ENCODE results near the gene DYNAP. TPM values are rescaled to one million over a fixed set of nuclear protein-coding genes. Genes with fewer than 3 reads are reported as not detected.

DYNAP gene
- total and polyA plus RNA-seq, 2 experiments from 2014 or later: 0.13 to 0.28 TPM

DNA sequence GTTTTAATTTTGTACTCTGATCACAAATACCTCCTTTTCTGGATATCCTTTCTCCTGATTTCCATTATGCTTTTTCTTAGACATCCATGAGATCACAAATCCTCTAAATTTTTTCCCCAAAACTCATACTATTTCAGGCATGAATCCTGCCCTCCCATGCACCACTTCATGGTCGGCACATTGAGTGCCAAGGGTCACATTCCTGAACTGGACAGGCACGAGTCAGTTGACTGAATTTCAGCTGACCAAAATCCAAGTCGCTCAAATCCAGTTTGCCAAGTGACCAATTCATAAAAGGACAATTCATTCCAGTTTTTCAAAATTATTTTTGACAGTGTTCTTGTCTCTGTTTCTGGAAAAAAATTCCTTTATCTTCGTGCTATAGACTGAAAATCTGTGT lies 22.1 kb downstream of the DYNAP start:
- H3K4me1 ChIP-seq (ENCODE audit: insufficient read depth): peaks cover 19% of the 10 kb centered on the region
- H3K4me2 ChIP-seq: no peak overlapping the region
- H3K4me3 ChIP-seq: no peak overlapping the region
- H4K20me1 ChIP-seq (replicated peaks; ENCODE audit: insufficient read depth): no peaks in the 10 kb centered on the region
- Mint-ChIP-seq H3K9me3 (peaks cover 6% of the 10 kb centered on the region; the same call in 2 of the 3 replicates), H3K27me3 (ENCODE audit: insufficient read depth, low read depth, poor library complexity) (peaks cover 1% of the 10 kb centered on the region), H3K27ac (no peak overlapping the region), H3K36me3 (ENCODE audit: low read depth) (peaks cover 13% of the 10 kb centered on the region), H3K4me1 (peaks cover 21% of the 10 kb centered on the region; the same call in 2 of the 3 replicates), H3K4me3 (no peak overlapping the region)
- H2AFZ ChIP-seq: no peak overlapping the region
- ATAC-seq (no peak), DNase-seq (ENCODE audit: low spot score) (no peak)
- H3K27ac ChIP-seq (ENCODE audit: low read depth): no peak overlapping the region
- no peaks in the 10 kb centered on the region for H3F3A ChIP-seq (replicated peaks; ENCODE audit: low read depth)
- no peaks in the 10 kb centered on the region for H3K27me3 ChIP-seq (ENCODE audit: insufficient read depth)
- no peaks in the 10 kb centered on the region for H3K79me2 ChIP-seq (replicated peaks; ENCODE audit: insufficient read depth)
- H3K36me3 ChIP-seq (ENCODE audit: insufficient read depth): no peaks in the 10 kb centered on the region; the same call in 1 of the 2 replicates
- TF ChIP-seq ZNF114 (CRISPR knock-in tag; IDR thresholded peaks at IDR 0.05) (no peak), REST (IDR thresholded peaks at IDR 0.05; ENCODE audit: unreplicated experiment) (no peak), EZH2phosphoT487 (IDR thresholded peaks at IDR 0.05; ENCODE audit: unreplicated experiment) (no peak), JUNB (IDR thresholded peaks at IDR 0.05; ENCODE audit: unreplicated experiment) (no peak), CTCF (conservative IDR thresholded peaks at IDR 0.05; ENCODE audit: low read depth in 2 of 2) (no peak), ZNF331 (CRISPR knock-in tag; IDR thresholded peaks at IDR 0.05; ENCODE audit: low read depth) (no peak), STAT1 (IDR thresholded peaks at IDR 0.05; ENCODE audit: unreplicated experiment) (no peak), POLR2AphosphoS5 (IDR thresholded peaks at IDR 0.05; ENCODE audit: low read depth) (no peak), CREB1 (CRISPR knock-in tag; IDR thresholded peaks at IDR 0.05; ENCODE audit: low read depth) (no peak), NANOG (IDR thresholded peaks at IDR 0.05; ENCODE audit: borderline replicate concordance) (no peak), EZH2 (IDR thresholded peaks at IDR 0.05; ENCODE audit: low read depth, unreplicated experiment) (no peak)
- TF ChIP-seq, protein P1, sequence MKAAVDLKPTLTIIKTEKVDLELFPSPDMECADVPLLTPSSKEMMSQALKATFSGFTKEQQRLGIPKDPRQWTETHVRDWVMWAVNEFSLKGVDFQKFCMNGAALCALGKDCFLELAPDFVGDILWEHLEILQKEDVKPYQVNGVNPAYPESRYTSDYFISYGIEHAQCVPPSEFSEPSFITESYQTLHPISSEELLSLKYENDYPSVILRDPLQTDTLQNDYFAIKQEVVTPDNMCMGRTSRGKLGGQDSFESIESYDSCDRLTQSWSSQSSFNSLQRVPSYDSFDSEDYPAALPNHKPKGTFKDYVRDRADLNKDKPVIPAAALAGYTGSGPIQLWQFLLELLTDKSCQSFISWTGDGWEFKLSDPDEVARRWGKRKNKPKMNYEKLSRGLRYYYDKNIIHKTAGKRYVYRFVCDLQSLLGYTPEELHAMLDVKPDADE (IDR thresholded peaks at IDR 0.05): no peak
- TF ChIP-seq, protein P2, sequence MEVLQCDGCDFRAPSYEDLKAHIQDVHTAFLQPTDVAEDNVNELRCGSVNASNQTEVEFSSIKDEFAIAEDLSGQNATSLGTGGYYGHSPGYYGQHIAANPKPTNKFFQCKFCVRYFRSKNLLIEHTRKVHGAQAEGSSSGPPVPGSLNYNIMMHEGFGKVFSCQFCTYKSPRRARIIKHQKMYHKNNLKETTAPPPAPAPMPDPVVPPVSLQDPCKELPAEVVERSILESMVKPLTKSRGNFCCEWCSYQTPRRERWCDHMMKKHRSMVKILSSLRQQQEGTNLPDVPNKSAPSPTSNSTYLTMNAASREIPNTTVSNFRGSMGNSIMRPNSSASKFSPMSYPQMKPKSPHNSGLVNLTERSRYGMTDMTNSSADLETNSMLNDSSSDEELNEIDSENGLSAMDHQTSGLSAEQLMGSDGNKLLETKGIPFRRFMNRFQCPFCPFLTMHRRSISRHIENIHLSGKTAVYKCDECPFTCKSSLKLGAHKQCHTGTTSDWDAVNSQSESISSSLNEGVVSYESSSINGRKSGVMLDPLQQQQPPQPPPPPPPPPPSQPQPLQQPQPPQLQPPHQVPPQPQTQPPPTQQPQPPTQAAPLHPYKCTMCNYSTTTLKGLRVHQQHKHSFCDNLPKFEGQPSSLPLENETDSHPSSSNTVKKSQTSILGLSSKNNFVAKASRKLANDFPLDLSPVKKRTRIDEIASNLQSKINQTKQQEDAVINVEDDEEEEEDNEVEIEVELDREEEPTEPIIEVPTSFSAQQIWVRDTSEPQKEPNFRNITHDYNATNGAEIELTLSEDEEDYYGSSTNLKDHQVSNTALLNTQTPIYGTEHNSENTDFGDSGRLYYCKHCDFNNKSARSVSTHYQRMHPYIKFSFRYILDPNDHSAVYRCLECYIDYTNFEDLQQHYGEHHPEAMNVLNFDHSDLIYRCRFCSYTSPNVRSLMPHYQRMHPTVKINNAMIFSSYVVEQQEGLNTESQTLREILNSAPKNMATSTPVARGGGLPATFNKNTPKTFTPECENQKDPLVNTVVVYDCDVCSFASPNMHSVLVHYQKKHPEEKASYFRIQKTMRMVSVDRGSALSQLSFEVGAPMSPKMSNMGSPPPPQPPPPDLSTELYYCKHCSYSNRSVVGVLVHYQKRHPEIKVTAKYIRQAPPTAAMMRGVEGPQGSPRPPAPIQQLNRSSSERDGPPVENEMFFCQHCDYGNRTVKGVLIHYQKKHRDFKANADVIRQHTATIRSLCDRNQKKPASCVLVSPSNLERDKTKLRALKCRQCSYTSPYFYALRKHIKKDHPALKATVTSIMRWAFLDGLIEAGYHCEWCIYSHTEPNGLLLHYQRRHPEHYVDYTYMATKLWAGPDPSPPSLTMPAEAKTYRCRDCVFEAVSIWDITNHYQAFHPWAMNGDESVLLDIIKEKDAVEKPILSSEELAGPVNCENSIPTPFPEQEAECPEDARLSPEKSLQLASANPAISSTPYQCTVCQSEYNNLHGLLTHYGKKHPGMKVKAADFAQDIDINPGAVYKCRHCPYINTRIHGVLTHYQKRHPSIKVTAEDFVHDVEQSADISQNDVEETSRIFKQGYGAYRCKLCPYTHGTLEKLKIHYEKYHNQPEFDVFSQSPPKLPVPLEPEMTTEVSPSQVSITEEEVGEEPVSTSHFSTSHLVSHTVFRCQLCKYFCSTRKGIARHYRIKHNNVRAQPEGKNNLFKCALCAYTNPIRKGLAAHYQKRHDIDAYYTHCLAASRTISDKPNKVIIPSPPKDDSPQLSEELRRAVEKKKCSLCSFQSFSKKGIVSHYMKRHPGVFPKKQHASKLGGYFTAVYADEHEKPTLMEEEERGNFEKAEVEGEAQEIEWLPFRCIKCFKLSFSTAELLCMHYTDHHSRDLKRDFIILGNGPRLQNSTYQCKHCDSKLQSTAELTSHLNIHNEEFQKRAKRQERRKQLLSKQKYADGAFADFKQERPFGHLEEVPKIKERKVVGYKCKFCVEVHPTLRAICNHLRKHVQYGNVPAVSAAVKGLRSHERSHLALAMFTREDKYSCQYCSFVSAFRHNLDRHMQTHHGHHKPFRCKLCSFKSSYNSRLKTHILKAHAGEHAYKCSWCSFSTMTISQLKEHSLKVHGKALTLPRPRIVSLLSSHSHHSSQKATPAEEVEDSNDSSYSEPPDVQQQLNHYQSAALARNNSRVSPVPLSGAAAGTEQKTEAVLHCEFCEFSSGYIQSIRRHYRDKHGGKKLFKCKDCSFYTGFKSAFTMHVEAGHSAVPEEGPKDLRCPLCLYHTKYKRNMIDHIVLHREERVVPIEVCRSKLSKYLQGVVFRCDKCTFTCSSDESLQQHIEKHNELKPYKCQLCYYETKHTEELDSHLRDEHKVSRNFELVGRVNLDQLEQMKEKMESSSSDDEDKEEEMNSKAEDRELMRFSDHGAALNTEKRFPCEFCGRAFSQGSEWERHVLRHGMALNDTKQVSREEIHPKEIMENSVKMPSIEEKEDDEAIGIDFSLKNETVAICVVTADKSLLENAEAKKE (CRISPR knock-in tag; IDR thresholded peaks at IDR 0.05): no peak
- H3K9me2 ChIP-seq (ENCODE audit: insufficient read depth): peaks cover 40% of the 10 kb centered on the region

Data from GM23338 (cell line).